Prostate gland (tissue), 2 donors: ENCODE measurements around the gene ADO. TPM values are rescaled to one million over a fixed set of nuclear protein-coding genes. Genes with fewer than 3 reads are reported as not detected.

Experiments used
- DNase-seq: peaks from one replicate; pipeline ENCODE4 v3.0.0-alpha.2; 2019; ENCODE audit warnings: low spot score
- H3K27ac ChIP-seq, 2 donors: fragments of 200-600 bp; sonication (generic); 2 replicates each; pipeline ENCODE4 v1.5.1; 2017 to 2019
- H3K27me3 ChIP-seq: fragments of 200-600 bp; sonication (generic); replicated peaks from 2 replicates; pipeline ENCODE4 v1.5.1; 2019; ENCODE audit not compliant: insufficient read depth
- H3K36me3 ChIP-seq, 2 donors: fragments of 200-600 bp; sonication (generic); 1 replicate in 1 of 2; 2 replicates in 1 of 2; pipeline versions ENCODE4 v1.5.1 to v1.8.1; 2017 to 2019
- H3K4me1 ChIP-seq: fragments of 200-600 bp; sonication (generic); replicated peaks from 2 replicates; pipeline ENCODE4 v1.5.1; 2019
- H3K4me3 ChIP-seq, 2 donors: fragments of 200-600 bp; sonication (generic); 2 replicates each; pipeline ENCODE4 v1.5.1; 2017 to 2019
- H3K9me3 ChIP-seq: fragments of 200-600 bp; sonication (generic); 2 replicates; pipeline ENCODE4 v1.5.1; 2017
- POLR2A ChIP-seq: fragments of 450-650 bp; IDR thresholded peaks from one replicate; pipeline ENCODE4 v1.6.1; 2016; ENCODE audit warnings: antibody characterized with exemption, mild to moderate bottlenecking
- POLR2AphosphoS5 ChIP-seq: sonication (generic); formaldehyde crosslinking; IDR thresholded peaks from one replicate; pipeline ENCODE4 v1.6.1; 2017; ENCODE audit warnings: antibody characterized with exemption
- WGBS: methylation state at CpG from one replicate; pipeline ENCODE4 v1.1.5; 2018; 5-methylcytosine and 5-hydroxymethylcytosine counted together
- intact Hi-C: fragments of 100-400 bp; cut with DNase I; formaldehyde crosslinking; loops from one replicate; pipeline ENCODE4 v1.14.2; 2022
- total RNA-seq, 2 donors: library from RNA; depleted of rRNA; stranded (reverse); fragments of >200 nt; gene quantifications; one replicate each; pipeline ENCODE4 v1.1.0, GENCODE V29; 2016
- TF ChIP-seq, protein P1 (sequence below), 4 experiments: fragments of 200-600 bp in 2 of 4; fragments of 450-650 bp in 2 of 4; sonication (generic) in 2 of 4; IDR thresholded peaks; 1 replicate in 3 of 4; 2 replicates in 1 of 4; pipeline ENCODE4 v1.5.1; 2016 to 2019; ENCODE audit warnings: antibody characterized with exemption in 4 of 4, mild to moderate bottlenecking in 2 of 4, moderate library complexity in 2 of 4

Gene ADO
- total RNA-seq, 2 donors from 2014 or later = 25.0 to 37.4 TPM

DNA sequence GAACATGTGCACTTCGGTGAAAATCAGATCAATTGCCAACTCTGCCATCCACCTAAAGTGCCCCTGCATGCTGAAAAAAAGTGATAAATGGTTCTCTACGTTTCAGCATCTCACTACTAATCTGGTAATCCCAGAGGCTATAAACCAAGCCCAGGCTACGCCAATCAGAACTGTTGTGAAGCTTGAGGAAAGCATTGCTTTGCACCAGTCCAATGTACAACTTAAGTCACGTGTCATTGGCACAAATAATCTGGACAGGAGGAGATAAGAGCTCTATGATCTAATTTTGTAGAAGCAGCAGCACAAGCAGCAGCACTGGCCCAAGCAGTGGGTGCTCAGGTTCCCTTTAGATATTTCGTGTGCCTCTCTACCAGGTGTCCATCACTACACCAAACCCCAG lies 16.1 kb downstream of the ADO start:
- intact Hi-C loops = no loop called here
- no peaks in the 10 kb centered on the region for H3K27me3 ChIP-seq
- H3K27ac ChIP-seq = no peak overlapping the region
- no peaks in the 10 kb centered on the region for H3K36me3 ChIP-seq
- peaks cover 6% of the 10 kb centered on the region for H3K4me1 ChIP-seq
- H3K9me3 ChIP-seq = no peaks in the 10 kb centered on the region
- TF ChIP-seq, protein P1, sequence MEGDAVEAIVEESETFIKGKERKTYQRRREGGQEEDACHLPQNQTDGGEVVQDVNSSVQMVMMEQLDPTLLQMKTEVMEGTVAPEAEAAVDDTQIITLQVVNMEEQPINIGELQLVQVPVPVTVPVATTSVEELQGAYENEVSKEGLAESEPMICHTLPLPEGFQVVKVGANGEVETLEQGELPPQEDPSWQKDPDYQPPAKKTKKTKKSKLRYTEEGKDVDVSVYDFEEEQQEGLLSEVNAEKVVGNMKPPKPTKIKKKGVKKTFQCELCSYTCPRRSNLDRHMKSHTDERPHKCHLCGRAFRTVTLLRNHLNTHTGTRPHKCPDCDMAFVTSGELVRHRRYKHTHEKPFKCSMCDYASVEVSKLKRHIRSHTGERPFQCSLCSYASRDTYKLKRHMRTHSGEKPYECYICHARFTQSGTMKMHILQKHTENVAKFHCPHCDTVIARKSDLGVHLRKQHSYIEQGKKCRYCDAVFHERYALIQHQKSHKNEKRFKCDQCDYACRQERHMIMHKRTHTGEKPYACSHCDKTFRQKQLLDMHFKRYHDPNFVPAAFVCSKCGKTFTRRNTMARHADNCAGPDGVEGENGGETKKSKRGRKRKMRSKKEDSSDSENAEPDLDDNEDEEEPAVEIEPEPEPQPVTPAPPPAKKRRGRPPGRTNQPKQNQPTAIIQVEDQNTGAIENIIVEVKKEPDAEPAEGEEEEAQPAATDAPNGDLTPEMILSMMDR (IDR thresholded peaks at IDR 0.05) = no peak
- TF ChIP-seq POLR2AphosphoS5 (no peak), POLR2A (no peak)
- no peak for DNase-seq
- no peak overlapping the region for H3K4me3 ChIP-seq
- 77% methylated on average over 5 of the region's 5 CpGs for WGBS

DNA sequence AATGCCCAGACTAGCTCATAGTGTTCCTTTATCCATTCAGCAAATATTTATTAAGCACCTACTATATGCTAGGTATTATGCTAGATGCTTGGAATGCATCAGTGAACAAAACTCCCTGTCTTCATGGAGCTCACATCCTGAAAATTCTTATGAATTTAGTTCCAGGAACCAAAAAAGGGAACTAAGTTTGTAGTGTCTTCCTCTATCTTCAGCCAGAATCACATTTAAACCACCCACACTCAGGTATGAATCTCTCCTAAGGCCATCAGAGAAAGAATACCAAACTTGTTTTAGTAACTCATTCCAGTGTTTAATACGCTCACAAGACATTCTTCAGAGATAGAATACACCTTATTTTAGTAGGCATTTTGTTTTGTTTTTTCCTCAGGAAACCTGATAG lies 21.8 kb downstream of the ADO start:
- intact Hi-C loops = no loop called here
- no peak overlapping the region for H3K4me3 ChIP-seq
- H3K4me1 ChIP-seq = no peaks in the 10 kb centered on the region
- no peaks in the 10 kb centered on the region for H3K27me3 ChIP-seq
- no peaks in the 10 kb centered on the region for H3K9me3 ChIP-seq
- WGBS = 81% methylated on average over 1 of the region's 1 CpG
- no peaks in the 10 kb centered on the region for H3K36me3 ChIP-seq
- no peak for DNase-seq
- no peak overlapping the region for H3K27ac ChIP-seq
- TF ChIP-seq POLR2AphosphoS5 (no peak), POLR2A (no peak)
- TF ChIP-seq, protein P1 (IDR thresholded peaks at IDR 0.05) = no peak

DNA sequence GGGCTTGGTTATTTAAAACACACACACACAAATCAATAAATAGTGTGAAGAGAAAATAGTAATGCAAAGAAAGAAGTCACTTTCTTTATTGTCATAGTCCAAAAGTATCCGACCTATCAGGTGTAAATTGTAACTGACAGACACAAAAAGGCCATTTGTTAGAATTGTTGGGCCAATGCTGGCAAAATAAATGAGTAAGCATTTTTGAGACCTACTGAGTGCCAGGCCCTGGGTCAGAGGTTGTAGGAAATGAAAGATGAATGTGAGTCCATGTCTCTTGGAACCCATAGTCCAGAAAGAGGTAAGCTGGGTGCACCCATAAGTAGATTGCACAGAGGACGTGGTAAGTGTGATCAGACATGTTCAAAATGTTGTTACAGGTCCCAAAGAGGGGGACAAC lies 25.1 kb downstream of the ADO start:
- no peaks in the 10 kb centered on the region for H3K9me3 ChIP-seq
- TF ChIP-seq POLR2AphosphoS5 (no peak), POLR2A (no peak)
- TF ChIP-seq, protein P1 (IDR thresholded peaks at IDR 0.05) = no peak
- no peak overlapping the region for H3K4me3 ChIP-seq
- no peaks in the 10 kb centered on the region for H3K27me3 ChIP-seq
- intact Hi-C loops = no loop called here
- 88% methylated on average over 2 of the region's 2 CpGs for WGBS
- H3K4me1 ChIP-seq = no peaks in the 10 kb centered on the region
- no peak for DNase-seq
- no peak overlapping the region for H3K27ac ChIP-seq
- no peaks in the 10 kb centered on the region for H3K36me3 ChIP-seq

DNA sequence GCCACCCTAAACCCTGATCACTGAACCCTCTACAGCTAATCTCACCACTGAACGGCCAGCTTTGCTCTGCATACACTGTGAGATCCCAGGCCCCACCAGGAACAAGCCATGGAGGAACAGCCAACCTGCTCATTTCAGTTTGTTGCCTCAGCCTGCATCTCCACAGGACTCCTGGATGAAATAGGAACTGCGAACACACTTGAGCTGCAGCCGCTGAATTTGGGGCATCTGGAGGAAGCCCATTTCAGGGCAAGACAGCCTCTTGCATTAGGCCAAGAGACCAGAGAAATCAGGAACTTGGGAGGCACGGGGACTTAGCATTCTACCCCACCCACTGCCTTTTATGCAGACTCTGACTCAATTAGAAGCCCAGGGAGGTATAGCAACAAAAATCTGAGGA lies 26.2 kb downstream of the ADO start:
- Histone ChIP-seq H3K4me3 (no peak overlapping the region), H3K27ac (no peak overlapping the region), H3K36me3 (no peaks in the 10 kb centered on the region), H3K27me3 (no peaks in the 10 kb centered on the region), H3K9me3 (no peaks in the 10 kb centered on the region), H3K4me1 (no peaks in the 10 kb centered on the region)
- DNase-seq = no peak
- TF ChIP-seq POLR2A (no peak), POLR2AphosphoS5 (no peak)
- TF ChIP-seq, protein P1 (IDR thresholded peaks at IDR 0.05) = no peak
- 80% methylated on average over 4 of the region's 4 CpGs for WGBS
- intact Hi-C loops = no loop called here

DNA sequence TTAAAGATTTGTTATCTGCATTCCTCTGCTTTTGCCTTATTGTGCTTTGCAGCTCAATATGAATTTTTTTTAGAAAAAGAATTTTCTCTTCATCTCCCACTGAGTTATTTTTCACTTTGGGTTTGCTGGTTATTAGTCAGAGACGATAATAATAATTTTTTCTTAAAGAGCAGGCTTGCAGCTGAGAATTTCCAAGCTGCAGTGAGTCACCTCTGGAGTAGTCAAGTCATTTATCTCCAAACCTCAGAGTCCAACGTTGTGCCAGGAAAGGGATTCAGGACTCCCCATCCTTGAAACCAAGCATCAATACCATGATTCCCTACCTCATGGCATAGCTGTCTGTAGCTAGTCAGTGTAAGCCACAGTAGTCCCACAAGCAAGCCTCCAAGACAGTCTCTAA lies 26.8 kb downstream of the ADO start:
- Histone ChIP-seq H3K4me1 (no peaks in the 10 kb centered on the region), H3K9me3 (no peaks in the 10 kb centered on the region), H3K36me3 (no peaks in the 10 kb centered on the region), H3K4me3 (no peak overlapping the region), H3K27me3 (no peaks in the 10 kb centered on the region), H3K27ac (no peak overlapping the region)
- 63% methylated on average over 2 of the region's 2 CpGs for WGBS
- TF ChIP-seq, protein P1 (IDR thresholded peaks at IDR 0.05) = no peak
- TF ChIP-seq POLR2A (no peak), POLR2AphosphoS5 (no peak)
- intact Hi-C loops = no loop called here
- no peak for DNase-seq
